HG03159 (cell line): ENCODE data around the gene MLPH.

ENCODE experiments used
- ATAC-seq: cut with Tn5 transposase; IDR thresholded peaks from one replicate; pipeline ENCODE4 v1.9.1; 2021; ENCODE audit warnings: mild to moderate bottlenecking, moderate library complexity; ENCODE audit not compliant: unreplicated experiment

MLPH gene

DNA sequence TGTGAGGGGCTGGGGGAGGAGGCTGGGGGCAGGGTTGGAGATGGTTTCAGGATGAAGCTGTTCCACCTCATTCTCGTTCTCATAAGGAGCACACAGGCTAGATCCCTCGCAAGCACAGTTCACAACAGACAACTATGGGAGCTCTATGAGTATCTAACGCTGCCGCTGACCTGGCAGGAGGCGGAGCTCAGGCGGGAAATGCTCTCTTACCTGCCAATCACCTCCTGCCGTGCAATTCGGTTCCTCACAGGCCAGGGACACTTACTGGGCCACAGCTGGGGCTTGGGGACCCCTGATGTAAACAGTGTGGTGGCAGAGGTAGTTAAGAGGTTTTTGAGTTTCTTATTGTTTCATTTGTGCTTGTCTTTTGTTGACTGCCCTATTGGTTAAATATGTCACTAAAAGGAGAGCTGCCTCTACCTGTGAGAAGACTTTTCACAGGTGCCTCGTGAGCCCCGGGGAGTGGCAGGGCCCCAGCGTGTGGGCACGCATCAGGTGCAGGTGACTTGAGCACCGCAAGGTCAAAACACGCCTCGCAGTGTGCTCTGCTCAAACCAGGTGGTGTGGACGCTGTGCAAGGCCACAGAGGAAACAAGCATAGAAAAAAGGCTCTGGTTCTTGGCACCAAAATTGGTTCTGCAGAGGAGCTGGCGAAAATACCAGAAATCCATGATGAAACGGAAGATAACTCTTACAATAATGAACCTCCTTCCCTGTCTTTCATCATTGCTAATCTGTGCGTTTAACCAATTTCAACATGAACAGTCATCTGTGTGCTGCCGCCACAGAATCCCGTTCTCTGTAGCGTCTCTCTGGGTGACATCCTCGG, 10.2 kb downstream of the MLPH start:
- no peak for ATAC-seq

DNA sequence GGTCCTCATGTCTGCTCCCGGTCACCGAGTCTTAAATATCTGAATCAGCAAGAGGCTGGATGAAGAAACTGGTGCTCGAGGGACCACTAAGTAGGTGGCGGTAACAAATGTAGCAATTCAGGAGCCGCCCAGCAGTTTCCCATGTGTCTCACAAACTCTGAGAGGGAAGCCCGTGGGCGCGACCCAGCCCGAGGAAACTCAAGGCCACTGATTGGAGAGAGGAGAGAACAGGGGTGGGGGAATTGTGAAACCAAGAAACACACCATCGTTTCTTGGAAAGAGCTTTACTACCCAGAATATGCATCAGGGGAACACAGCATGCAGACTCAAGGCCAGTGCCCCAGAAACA, 10.8 kb downstream of the MLPH start:
- no peak for ATAC-seq

DNA sequence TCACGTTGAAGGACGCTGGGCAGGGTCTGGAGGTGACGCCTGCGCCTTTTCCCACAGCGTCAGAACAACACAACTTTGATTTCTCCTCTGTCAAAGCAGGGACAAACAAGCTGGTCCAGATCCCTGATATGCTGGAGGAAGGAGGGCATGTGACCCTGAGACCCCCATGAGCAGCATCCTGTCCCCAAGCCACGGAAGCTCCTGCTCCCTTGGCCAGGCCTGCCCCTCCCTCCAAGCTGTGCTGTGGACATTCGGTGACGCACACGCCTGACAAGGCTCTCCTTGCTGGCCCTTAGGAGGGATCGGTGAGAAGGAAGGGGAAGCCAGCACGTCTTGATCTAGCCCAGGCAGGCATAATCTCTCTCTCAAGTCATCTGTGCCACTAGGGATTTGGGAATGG, 11.3 kb downstream of the MLPH start:
- ATAC-seq = no peak

DNA sequence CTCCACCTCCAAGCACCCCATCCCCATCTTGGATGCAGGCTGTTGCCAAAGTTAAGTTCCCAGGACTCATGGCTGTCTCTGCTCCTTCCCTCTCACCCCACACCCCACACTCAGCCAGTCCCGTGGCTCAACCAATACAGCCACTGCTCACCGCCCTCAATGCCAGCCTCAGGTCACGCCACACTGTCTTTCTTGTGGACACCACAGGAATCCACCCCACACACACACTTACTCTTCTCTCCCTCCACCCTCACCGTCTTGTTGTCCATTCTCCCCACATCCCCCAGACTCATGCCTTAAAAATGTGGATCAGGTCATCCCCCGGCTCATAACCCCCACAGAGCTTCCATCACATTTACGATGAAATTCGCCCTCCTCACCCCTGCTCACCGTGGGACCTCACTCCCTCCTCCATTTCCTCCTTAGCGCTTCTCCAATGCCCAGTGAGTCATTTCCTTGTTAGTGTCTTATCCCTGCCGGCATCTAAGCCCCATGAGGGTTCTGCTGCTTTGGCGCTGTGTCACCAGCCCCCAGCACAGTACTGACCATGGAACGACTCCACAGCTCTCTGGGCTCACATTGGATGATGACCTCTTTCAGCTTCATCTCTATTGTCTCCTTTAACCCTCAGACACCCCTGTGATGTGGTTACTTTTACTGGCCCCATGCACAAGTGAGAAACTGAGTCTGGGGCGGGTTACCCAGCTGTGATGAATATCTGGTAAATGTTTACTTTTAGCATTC, 13.8 kb downstream of the MLPH start:
- no peak for ATAC-seq

DNA sequence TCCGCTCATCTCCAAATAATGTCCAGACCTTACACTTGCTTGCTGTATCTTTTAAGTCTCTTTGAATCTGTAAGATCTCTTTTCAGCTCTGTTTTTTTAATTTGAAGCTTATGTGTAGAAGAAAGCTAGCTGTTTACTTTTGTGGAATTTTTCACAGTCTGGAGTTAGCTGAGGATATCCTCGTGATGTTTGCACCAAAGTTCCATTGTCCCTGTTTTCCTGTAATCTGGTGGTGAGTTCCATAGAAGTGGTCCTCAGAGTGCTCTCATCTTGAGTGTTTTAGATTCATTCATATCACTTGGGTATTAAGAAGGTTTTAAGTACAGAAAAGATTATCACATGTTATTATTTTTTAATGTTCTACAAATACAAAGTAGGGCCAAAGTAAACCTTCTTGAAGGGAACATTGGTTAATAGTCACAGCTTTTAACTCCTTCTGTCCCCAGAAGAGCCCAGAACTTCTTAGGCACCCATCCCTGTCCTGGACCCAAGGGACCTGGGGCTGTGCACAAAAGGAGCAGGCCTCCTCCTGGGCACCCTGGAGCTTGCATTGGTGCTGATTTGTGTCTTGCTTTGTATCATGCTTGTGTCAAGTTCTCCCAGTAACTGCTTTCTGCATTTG, 15.0 kb downstream of the MLPH start:
- no peak for ATAC-seq

DNA sequence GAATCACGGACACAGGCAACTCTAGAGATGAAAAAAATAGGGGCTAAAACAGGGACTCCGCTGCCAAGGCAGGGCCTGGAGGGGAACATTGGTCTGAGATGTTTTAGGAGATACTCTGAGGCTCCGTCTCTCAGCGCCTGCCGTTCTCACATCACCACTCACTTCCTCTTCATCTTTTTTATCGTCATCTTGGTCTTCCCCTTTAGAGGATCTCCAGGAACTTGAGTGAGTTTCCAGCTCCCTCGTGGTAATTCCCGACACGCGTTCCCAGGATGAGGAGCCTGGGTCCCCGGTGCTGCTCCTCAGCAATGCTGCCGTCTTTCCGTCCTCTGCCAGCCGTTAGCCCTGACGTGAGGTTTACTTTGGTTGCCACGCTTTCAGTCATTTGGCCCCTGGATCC, 16.1 kb downstream of the MLPH start:
- no peak for ATAC-seq

DNA sequence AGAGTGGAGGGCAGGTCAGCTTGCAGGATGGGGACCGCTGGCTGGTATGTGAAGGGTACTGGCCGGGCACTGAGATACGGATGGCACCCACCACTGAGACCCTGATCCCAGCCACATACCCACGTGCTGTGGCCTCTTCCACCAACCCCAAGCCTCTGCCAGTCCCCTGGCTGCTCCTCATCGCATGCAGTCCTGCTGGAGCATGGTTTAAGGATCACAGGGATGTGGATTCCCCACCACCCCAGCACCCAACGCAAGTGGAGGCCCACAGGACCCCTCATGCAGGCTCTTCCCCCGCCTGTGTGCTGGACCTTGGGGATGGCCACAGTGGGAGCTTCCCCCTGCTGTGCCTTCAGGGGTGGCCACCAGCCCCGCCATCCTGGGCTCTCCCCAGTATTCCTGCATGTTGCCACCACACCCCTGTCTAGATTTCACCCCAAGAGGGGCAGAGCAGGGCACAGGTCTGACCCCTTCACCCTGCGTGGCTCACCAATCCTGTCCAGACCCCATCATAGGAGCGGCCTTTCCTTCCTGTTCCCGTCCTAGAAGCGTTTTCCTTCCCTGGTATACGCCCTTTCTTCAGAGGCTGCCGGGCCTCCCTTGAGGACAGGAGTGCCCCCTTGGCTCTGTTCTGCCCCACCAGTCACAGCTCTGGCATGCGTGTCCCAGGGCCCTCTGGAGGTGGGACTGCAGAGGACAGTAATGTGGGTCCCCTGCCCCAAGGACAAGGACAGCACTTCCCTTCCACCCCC, 18.3 kb downstream of the MLPH start:
- no peak for ATAC-seq

DNA sequence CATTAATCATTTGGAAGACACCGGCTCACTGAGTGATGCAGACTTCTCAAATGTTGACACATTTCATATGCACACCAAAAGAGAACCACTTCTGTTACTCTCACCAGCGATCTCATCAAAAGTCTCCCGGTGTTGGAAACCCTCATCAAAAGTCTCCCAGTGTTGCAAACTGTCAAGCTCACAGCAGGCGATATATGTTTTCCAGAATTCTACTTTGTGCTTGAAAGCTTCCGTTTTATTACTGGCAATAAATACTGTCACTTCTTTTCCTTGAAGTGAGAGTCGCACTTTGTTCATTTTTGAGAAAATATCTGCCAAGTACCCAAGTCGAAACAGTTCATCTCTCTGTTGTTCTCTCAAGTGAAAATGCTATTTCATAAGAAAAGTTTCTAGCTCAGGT, 20.5 kb downstream of the MLPH start:
- no peak for ATAC-seq

DNA sequence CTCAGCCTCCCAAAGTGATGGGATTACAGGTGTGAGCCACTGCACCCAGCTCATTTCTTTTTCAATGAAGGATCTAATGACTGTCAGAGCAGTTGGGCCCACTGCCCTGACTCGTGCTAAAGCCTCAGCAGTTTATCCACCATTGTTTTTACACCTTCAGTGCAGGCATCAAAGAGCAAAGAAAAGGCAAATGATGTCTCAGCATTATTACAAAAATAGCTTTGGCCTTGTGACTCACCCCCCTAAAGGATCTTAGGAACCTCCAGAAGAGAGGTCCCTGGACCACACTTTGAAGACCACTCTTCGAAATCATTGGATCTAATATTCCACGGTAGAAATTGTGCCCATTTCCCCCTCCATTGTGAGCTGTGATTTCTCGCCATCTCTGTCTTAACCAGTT, 21.3 kb downstream of the MLPH start:
- ATAC-seq = no peak

DNA sequence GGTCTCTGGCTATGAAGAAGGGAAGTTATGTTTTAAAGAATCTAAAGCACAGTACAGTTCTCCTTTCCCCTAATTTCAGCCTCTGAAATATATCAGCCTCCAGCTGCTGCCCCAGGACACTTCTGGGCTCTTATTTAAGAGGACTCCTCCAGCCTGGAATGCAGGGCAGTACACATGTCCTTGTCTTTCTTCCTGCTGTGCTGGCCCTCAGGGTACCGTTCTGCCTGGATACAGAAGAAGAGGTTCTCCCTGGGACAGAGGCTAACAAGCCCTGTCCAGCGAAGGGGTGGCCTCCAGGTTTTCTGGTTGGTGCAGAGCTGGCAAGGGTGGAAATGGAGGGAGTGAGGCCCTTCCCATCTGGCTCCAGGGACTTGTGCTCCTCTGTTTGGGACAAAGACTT, 22.1 kb downstream of the MLPH start:
- ATAC-seq = no peak

DNA sequence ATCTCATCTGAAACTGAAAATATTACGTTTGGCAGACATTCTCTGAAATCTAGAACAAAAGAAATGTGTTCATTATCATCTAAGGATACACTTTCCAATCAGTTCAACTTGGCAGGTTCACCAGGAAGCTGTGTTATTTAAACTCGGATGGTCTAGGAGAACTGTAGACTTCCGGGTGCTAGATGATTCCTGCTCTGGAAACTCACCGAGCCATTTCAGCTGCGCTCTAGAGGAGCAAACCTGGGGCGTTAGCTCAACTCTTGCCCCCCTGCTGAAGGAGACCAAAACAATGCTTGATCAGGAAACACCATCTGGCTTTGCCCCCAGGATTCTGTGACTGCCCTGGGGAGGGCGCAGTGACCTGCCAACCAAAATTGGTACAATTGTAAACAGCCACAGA, 22.9 kb downstream of the MLPH start:
- no peak for ATAC-seq

DNA sequence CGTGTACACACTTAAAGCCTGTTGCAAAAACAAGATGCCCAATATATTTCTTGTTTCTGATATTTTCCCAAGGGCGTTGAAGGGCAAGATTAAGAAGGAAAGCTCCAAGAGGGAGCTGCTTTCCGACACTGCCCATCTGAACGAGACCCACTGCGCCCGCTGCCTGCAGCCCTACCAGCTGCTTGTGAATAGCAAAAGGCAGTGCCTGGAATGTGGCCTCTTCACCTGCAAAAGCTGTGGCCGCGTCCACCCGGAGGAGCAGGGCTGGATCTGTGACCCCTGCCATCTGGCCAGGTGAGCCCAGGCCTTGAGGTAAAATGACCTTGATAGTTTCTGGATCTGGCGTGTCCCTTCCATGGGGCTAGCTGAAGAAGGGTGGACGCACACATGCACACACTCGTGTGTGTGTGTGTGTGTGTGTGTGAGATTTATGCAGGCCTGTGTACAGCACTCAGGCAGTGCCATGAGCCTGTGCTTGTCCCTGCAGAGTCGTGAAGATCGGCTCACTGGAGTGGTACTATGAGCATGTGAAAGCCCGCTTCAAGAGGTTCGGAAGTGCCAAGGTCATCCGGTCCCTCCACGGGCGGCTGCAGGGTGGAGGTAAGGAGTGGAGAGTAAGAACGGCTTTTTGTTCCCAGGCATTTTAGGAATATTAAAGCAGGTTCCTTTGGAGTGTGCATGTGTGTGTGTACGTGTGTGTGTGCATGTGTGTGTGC, 23.6 kb downstream of the MLPH start:
- no peak for ATAC-seq

DNA sequence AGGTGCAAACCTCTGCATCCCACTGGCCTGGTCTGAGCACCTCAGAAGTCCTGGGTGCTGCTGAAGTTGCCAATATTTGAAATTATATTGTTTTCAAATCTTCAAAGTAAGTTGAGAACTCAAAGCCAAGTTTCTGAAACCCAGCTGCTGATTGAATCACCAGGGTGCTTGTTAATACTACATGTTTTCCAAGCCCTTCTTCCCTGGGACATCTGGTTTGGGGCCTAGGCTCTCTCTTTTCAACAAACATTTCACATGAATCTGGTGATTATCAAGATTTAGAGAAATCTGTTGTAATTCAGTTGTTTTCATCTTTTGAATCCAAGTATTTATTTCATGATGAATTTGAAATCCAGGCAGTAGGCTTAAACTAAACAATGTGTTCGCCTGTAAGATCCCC, 24.4 kb downstream of the MLPH start:
- ATAC-seq = no peak

DNA sequence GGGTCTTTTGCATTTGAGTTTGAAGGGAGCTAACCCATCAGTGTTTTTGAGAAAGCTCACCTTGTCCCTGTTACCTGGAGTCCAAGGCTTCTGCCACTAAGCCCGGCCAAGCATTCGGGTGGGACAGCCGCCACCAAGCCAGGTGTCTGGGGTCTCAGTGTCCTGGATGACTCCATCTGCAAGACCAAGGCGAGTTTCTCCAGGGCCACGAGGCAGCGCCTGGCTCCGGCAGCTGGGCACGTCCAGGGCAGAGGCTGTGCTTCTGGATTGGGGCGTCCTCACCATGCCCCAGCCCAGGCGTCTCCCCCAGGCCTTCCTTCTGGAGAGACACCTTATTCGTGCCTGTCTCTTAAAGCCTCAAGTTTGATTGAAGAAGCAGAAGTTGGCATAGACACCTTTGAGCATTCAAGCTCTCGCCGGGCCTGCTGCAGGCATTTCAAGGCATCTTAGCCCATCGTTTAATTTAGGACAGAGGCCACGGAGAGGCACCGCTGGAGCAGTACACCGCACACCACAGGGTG, 24.9 kb downstream of the MLPH start:
- no peak for ATAC-seq

DNA sequence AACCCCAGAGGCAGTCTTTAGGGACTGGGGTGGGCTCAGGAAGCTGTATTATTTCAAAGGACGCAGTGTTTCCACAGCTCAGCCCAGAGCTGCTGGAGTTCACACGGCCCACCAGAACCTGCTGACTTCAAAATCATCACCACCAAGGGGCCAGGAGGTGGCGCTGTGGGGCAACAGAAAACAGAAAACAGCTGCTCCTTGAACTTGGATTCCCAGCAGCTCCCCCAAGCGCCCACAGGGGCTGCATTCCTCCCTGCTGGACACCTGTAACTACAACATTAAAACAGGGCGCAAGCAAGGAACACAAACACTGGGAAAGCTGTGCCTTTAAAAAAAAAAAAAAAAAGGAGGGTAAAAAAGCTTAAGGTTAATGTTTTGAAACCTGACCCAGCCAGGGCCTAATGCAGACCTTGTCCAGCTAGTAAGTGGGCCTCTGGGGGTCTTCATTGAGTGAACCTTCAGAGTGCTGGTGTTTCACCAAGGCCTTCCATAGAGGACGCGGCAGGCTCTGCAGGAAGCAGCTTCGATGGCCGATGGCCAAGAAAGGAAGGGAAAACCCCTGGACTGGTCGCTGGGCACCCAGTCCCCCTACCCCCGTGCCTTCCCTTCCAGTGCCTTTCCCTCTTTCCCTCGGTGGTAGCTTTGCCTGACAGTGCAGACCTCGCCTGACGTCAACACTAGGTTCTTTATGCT, 25.9 kb downstream of the MLPH start:
- ATAC-seq = no peak

DNA sequence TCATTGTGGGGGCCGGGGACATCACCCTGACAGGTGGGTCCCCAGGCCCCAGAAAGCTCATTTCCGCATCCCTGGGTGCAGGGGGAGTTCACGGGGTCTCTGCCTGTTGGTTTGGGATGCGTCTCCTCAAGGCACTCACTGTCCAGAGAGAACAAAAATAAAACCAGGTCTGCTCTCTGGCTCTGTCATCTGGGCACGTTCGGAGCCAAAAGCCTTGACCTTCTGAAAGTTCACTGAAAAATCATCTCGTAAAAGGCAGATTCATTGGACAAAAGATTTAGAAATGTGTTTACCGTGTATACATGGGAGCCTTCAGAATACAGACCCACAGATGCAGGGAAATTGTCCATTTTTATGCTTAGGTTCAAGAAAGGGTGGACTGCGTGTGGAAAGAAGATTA, 26.6 kb downstream of the MLPH start:
- ATAC-seq = no peak

DNA sequence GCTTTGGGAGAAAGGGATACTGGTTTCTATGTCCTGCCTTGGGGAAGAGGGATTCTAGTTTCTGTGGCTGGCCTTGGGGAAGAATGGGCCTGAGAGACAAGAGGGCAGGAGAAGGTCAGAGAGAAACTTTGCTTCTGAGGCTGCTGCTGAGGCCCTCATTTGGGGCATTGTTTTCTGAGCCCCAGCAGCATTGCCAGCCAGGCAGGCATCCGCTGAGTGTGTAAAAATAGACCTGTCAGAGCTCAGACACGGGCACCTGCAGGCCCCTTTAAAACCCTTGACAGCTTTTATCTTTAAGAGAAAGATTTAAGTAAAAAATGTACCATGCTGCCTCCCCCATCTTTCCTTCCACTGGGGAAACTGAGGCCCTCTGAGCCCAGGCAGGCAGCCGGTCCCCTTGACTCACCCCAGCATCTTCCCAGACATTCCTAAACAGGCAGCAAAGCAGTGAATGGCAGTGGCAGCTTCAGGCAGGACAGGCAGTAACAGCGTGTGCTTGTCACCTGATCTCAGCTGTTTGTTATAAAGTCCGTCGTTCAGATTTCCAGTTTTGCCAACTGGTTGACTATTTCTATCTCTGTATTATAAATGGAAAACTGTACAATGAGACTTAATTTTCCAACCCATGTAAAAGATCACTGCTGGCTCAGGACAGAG, 27.6 kb downstream of the MLPH start:
- no peak for ATAC-seq

DNA sequence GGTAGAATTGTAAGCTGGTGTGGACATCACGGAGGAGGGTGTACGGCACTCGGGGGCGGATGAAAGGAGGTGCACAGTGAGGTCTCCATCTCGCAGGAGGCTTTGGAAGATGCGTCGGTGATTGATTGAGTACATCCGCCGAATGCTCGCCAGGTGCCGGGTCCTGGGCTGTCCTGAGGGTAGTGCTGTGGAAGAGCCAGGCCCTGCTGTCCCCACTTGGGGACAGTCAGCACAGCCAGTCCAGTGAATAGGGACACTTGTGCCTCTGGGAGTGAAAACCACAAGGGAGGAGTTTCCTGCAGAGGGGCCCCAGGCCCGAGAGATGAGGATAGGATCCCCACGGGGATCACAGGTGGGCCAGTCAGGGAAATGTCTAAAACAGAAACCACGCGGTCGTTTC, 28.1 kb downstream of the MLPH start:
- ATAC-seq = no peak

DNA sequence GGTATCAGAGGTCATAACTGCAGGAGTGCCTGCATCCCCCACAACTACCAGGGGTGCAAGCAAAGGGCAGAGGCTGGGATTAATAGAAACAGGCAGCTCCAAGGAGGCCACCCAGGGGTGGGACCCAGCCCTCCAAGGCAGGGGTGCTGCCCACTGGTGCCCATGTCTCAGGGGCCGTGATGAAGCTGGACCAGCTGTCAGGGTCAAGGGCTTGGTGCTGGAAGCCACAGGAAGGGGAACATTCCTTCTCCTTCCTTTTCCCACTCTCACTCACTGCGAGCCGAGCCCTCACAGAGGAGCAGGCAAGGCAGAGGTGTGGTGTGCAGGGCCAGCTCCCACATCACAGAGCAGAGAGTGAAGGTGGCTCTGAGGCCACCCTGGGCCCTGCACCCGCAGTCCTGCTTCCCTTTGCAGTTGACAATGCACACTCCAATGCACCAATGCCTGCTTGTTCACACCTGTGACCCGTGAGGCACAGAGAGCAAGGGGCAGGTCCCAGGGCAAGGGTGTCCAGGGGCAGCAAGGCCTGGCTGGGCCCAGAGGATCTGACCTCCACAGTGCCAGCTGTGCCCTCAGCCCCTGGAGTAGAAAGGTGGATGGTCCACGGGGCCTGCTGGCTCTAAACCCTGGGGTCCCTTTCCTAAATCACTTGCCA, 28.7 kb downstream of the MLPH start:
- ATAC-seq = no peak
